GM19043 (cell line): ENCODE measurements around the gene ITPR3.
"Not testable (repeated sequence)": the region's sequence is repeated elsewhere in the genome, so short reads cannot be mapped to it uniquely, and the experiment has no call there.

Experiments
- ATAC-seq: cut with Tn5 transposase; IDR thresholded peaks from one replicate; pipeline ENCODE4 v1.9.1; 2021; ENCODE audit warnings: low read depth; ENCODE audit not compliant: unreplicated experiment

Gene ITPR3

GRCh38 chr6:33610779-33611732 lies 10.1 kb upstream of the ITPR3 start:
- no peak for ATAC-seq

- ATAC-seq, result no peak
Measured at GRCh38 chr6:33613146-33613794, 7.9 kb upstream of the ITPR3 start.

GRCh38 chr6:33613795-33614168 lies 7.3 kb upstream of the ITPR3 start:
- no peak for ATAC-seq

GRCh38 chr6:33616113-33616512 lies 5.0 kb upstream of the ITPR3 start:
- no peak for ATAC-seq

- ATAC-seq, result no peak
Measured at GRCh38 chr6:33616913-33617312, 4.2 kb upstream of the ITPR3 start.

- ATAC-seq, result no peak
Measured at GRCh38 chr6:33619166-33619840, 1.8 kb upstream of the ITPR3 start.

- ATAC-seq, result no peak
Measured at GRCh38 chr6:33620158-33620855, 815 bp upstream of the ITPR3 start.

- no peak for ATAC-seq
Measured at GRCh38 chr6:33621711-33622388, 728 bp downstream of the ITPR3 start.

- no peak for ATAC-seq
Measured at GRCh38 chr6:33622456-33623431, 1.6 kb downstream of the ITPR3 start.

- no peak for ATAC-seq
Measured at GRCh38 chr6:33623895-33624381, 2.8 kb downstream of the ITPR3 start.

- ATAC-seq, result no peak
Measured at GRCh38 chr6:33624856-33625255, 3.7 kb downstream of the ITPR3 start.

- no peak for ATAC-seq
Measured at GRCh38 chr6:33627876-33628275, 6.8 kb downstream of the ITPR3 start.

- ATAC-seq, result no peak
Measured at GRCh38 chr6:33628401-33628964, 7.4 kb downstream of the ITPR3 start.

- ATAC-seq, result no peak
Measured at GRCh38 chr6:33630014-33630413, 8.9 kb downstream of the ITPR3 start.

- ATAC-seq, result not testable (repeated sequence)
Measured at GRCh38 chr6:33631521-33631920, 10.4 kb downstream of the ITPR3 start.

- ATAC-seq, result no peak
Measured at GRCh38 chr6:33631971-33632557, 10.9 kb downstream of the ITPR3 start.

GRCh38 chr6:33632558-33633039 lies 11.5 kb downstream of the ITPR3 start:
- no peak for ATAC-seq

GRCh38 chr6:33633084-33633461 lies 12.0 kb downstream of the ITPR3 start:
- ATAC-seq, result no peak
